SK-N-SH (cell line): ENCODE measurements around the gene NMNAT2.

Experiments used
- CTCF ChIP-seq: fragments of 200-600 bp; sonication (generic); IDR thresholded peaks from 2 replicates; pipeline ENCODE4 v1.6.1; 2017; ENCODE audit warnings: antibody characterized with exemption, mild to moderate bottlenecking, moderate library complexity
- ELF1 ChIP-seq: IDR thresholded peaks from 2 replicates; pipeline ENCODE4 v1.4.0; 2012
- EP300 ChIP-seq, 2 experiments: IDR thresholded peaks; 2 replicates each; pipeline versions ENCODE4 v1.4.0 to v1.6.1; 2012; ENCODE audit warnings: borderline replicate concordance in 1 of 2, low read depth in 1 of 2, low read length in 1 of 2
- JUND ChIP-seq: IDR thresholded peaks from 2 replicates; pipeline ENCODE4 v1.4.0; 2012
- MXI1 ChIP-seq: IDR thresholded peaks from 2 replicates; pipeline ENCODE4 v1.6.1; 2012; ENCODE audit warnings: mild to moderate bottlenecking, low read depth, low read length, improper control_type of control experiment
- POLR2AphosphoS5 ChIP-seq: IDR thresholded peaks from 2 replicates; pipeline ENCODE4 v1.6.1; 2012; ENCODE audit warnings: low read depth, low read length
- YY1 ChIP-seq: IDR thresholded peaks from 2 replicates; pipeline ENCODE4 v1.4.0; 2012; ENCODE audit warnings: low read depth, mild to moderate bottlenecking

- TF ChIP-seq EP300 (IDR thresholded peaks at IDR 0.05; ENCODE audit: borderline replicate concordance in 1 of 2, low read depth in 1 of 2, low read length in 1 of 2) (no peak), ELF1 (no peak), POLR2AphosphoS5 (no peak), JUND (no peak), YY1 (no peak), CTCF (no peak), MXI1 (no peak)
These were observed 189.6 kb downstream of the NMNAT2 start for GRCh38 chr1:183228347-183229220.
